Jurkat, Clone E6-1 (cell line): ENCODE data around the gene ZGRF1.
A peak's percentile ranks its signal among the peaks of the same experiment; 100 is the strongest.
"Not testable (repeated sequence)": the region's sequence is repeated elsewhere in the genome, so short reads cannot be mapped to it uniquely, and the experiment has no call there.

Experiments used
- DNase-seq: peaks from one replicate; pipeline ENCODE4 v3.0.0-alpha.2; 2011; ENCODE audit warnings: low read depth, low spot score
- H3K4me3 ChIP-seq: 2 replicates; pipeline ENCODE4 v1.5.1; 2011; ENCODE audit warnings: mild to moderate bottlenecking, low read length, control low read depth, moderate library complexity

ZGRF1 gene

GRCh38 chr4:112646632-112647537, 10.2 kb upstream of the ZGRF1 start:
- DNase-seq, result no peak
- H3K4me3 ChIP-seq, result no peak overlapping the region

GRCh38 chr4:112645541-112646329, 9.0 kb upstream of the ZGRF1 start:
- H3K4me3 ChIP-seq, result no peak overlapping the region
- DNase-seq, result no peak

- not testable (repeated sequence) for H3K4me3 ChIP-seq
Observed at GRCh38 chr4:112644595-112645535, 8.2 kb upstream of the ZGRF1 start.

GRCh38 chr4:112642526-112642925, 5.8 kb upstream of the ZGRF1 start:
- H3K4me3 ChIP-seq, result no peak overlapping the region
- DNase-seq, result no peak

More at GRCh38 chr4:112644595-112645535, 8.2 kb upstream of the ZGRF1 start:
- DNase-seq, result not testable (repeated sequence)

GRCh38 chr4:112637552-112637866, 800 bp upstream of the ZGRF1 start:
- DNase-seq, result no peak
- peak overlapping the region; percentile 82 for H3K4me3 ChIP-seq

GRCh38 chr4:112633477-112634235, 3.1 kb downstream of the ZGRF1 start:
- H3K4me3 ChIP-seq, result no peak overlapping the region
- DNase-seq, result peak; percentile 28

GRCh38 chr4:112626228-112626627, 10.5 kb downstream of the ZGRF1 start:
- H3K4me3 ChIP-seq, result no peak overlapping the region
- DNase-seq, result no peak

- no peak for DNase-seq
- H3K4me3 ChIP-seq, result no peak overlapping the region
Observed at GRCh38 chr4:112616984-112617383, 19.7 kb downstream of the ZGRF1 start.

- not testable (repeated sequence) for DNase-seq
Observed at GRCh38 chr4:112612814-112613213, 23.9 kb downstream of the ZGRF1 start.

GRCh38 chr4:112604589-112604988, 32.1 kb downstream of the ZGRF1 start:
- DNase-seq, result peak; percentile 26
- H3K4me3 ChIP-seq, result no peak overlapping the region

More at GRCh38 chr4:112612814-112613213, 23.9 kb downstream of the ZGRF1 start:
- not testable (repeated sequence) for H3K4me3 ChIP-seq

GRCh38 chr4:112594993-112595392, 41.7 kb downstream of the ZGRF1 start:
- DNase-seq, result no peak
- H3K4me3 ChIP-seq, result no peak overlapping the region

- no peak overlapping the region for H3K4me3 ChIP-seq
- DNase-seq, result no peak
Observed at GRCh38 chr4:112593438-112594133, 43.1 kb downstream of the ZGRF1 start.

- no peak for DNase-seq
- H3K4me3 ChIP-seq, result no peak overlapping the region
Observed at GRCh38 chr4:112592717-112593116, 44.0 kb downstream of the ZGRF1 start.

GRCh38 chr4:112591593-112591992, 45.1 kb downstream of the ZGRF1 start:
- DNase-seq, result no peak

GRCh38 chr4:112589206-112589605, 47.5 kb downstream of the ZGRF1 start:
- no peak for DNase-seq
- H3K4me3 ChIP-seq, result no peak overlapping the region

More at GRCh38 chr4:112591593-112591992, 45.1 kb downstream of the ZGRF1 start:
- no peak overlapping the region for H3K4me3 ChIP-seq

- no peak overlapping the region for H3K4me3 ChIP-seq
- DNase-seq, result no peak
Observed at GRCh38 chr4:112585977-112586736, 50.6 kb downstream of the ZGRF1 start.

- H3K4me3 ChIP-seq, result no peak overlapping the region
- no peak for DNase-seq
Observed at GRCh38 chr4:112567536-112567935, 69.2 kb downstream of the ZGRF1 start.
